HG03025 (cell line): ENCODE measurements around the gene CCNDBP1.
"Not testable (repeated sequence)": the region's sequence is repeated elsewhere in the genome, so short reads cannot be mapped to it uniquely, and the experiment has no call there.

Experiments
- ATAC-seq: cut with Tn5 transposase; IDR thresholded peaks from one replicate; pipeline ENCODE4 v1.9.1; 2021; ENCODE audit warnings: mild to moderate bottlenecking, moderate library complexity; ENCODE audit not compliant: unreplicated experiment, low FRiP score

The CCNDBP1 gene

DNA sequence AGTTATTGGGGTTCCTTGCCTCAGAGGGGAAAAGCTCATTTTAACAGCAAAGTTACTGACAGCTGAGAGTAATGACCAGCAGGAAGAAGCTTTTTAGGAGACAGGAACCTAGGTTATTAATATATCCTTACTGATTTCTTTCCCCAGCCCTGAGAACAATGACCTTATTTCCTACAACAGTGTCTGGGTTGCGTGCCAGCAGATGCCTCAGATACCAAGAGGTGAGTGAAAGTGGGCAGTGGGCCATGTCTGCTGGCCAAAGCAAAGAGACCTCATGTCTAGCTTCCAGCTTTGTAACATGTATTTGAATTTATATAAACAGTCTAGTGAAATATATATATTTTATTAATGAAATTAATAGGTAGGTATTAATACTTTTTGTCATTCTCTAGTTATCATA is 5.0 kb downstream of the CCNDBP1 start:
- no peak for ATAC-seq

GRCh38 chr15:43193710-43194109 is 8.5 kb downstream of the CCNDBP1 start:
- ATAC-seq, result no peak

GRCh38 chr15:43194795-43195194 is 9.6 kb downstream of the CCNDBP1 start:
- no peak for ATAC-seq

DNA sequence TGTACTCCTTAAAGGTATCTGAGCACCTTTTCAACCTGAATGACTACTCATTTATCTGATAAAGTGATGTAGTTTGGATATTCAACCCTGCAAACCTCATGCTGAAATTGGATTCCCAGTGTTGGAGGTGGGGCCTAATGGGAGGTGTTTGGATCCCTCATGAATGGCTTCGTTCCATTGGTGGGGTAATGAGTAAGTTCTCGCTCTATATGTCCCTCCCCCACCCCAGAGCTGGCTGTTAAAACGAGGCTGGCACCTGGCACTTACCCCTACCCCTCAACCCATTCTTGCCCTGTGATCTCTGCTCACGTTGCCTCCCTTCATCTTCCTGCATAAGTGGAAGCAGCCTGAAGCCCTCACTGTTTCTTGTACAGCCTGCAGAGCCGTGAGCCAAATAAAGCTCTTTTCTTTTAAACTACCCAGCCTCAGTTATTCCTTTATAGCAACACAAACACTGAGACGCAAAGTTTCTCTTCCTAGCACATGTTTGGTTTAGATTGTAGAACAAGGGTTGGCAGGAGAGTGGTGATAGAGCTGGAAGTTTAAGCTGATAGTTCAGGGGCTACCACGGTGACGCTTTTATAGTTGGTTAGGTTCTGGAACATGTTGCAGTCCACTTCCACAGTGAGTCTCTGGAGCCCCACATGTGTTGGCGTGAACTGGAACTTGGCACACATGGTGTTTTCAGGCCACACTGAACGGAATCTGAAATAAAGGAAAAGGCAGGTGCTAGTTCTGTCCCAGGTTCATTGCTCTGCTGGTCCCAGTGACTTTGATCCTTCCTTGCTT is 11.8 kb downstream of the CCNDBP1 start:
- ATAC-seq, result no peak

- ATAC-seq, result not testable (repeated sequence)
Measured at GRCh38 chr15:43197773-43198172, 12.6 kb downstream of the CCNDBP1 start.

GRCh38 chr15:43198556-43198955 is 13.4 kb downstream of the CCNDBP1 start:
- ATAC-seq, result not testable (repeated sequence)

DNA sequence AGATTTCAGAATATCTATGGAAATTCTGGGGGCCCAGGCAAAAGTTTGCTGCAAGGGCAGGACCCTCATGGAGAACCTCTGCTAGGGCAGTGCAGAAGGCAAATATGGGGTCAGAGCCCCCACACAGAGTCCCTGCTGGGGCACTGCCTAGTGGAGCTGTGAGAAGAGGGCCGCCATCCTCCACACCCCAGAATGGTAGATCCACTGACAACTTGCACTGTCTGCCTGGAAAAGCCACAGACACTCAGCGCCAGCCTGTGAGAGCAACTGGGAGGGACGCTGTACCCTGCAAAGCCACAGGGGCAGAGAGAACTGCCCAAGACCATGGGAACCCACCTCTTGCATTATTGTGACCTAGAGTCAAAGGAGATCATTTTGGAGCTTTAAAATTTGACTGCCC is 13.8 kb downstream of the CCNDBP1 start:
- ATAC-seq, result no peak

- ATAC-seq, result no peak
Measured at GRCh38 chr15:43199945-43200488, 14.8 kb downstream of the CCNDBP1 start.

GRCh38 chr15:43204016-43204901 is 19.1 kb downstream of the CCNDBP1 start:
- ATAC-seq, result no peak

DNA sequence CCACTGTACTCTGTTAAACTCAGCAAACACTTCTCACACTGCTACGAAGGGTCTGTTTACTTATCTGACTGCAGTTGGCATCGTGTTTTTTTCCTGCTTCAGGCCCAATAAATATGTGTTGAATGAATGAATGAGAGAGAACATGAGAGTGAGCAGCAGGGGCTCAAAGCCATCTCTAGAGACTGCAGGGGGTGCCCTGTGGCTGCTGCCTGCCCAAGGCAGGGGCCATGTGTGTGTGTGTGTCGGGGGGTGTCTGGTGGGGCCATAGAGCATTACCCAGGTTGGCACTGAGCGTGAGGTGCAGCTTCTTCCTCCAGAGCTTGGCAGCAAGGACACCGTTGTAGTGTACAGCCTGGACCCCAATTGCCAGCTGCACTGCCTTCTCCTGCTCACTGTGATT is 20.9 kb downstream of the CCNDBP1 start:
- no peak for ATAC-seq

GRCh38 chr15:43207024-43207423 is 21.8 kb downstream of the CCNDBP1 start:
- ATAC-seq, result no peak

DNA sequence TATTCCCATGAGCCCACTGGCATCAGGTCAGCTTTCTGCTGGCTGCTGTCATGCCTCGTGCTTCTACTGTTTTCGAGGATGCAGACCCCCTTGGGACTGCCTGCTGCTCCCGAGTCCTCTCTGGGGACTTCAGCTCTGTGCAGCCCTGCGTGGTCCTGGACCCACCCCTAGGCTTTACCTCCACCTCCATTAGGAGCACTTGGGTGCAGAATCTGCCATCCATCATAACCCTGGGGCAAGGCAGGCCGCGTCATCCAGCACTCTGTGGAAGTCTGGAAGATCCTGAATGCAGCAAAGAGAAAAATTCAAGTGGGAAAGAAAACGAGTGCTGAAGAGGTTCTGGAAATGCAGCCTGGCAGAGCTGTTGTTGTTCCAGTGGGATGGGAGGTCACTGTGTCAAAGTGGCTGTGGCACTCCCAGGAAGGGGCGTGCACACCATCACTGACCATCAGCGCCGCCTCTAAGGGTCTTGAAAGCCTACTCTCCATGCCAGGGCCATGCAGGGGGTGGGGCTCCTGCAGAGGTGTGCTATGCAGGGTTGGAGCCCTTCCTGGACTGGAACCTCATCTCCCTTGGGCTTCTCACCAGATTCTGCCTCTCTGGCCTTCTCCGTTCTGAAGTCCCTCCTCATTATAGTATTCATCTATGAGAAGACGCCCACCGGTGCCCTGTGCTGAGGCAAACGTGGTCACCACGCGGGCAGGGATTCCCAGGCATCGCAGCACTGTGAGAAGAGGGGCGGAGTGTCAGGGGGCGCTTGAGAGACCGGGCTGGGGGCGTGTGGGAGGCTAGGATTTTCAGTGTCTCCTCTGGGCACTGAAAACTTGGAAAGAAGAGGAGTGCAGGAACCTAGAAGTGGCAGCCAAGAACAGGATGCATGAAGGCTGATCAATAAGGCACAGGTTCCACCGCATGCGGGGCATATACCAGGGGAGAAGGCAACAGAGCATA is 23.1 kb downstream of the CCNDBP1 start:
- no peak for ATAC-seq

GRCh38 chr15:43209059-43209824 is 24.0 kb downstream of the CCNDBP1 start:
- no peak for ATAC-seq

GRCh38 chr15:43210172-43210745 is 25.1 kb downstream of the CCNDBP1 start:
- no peak for ATAC-seq

DNA sequence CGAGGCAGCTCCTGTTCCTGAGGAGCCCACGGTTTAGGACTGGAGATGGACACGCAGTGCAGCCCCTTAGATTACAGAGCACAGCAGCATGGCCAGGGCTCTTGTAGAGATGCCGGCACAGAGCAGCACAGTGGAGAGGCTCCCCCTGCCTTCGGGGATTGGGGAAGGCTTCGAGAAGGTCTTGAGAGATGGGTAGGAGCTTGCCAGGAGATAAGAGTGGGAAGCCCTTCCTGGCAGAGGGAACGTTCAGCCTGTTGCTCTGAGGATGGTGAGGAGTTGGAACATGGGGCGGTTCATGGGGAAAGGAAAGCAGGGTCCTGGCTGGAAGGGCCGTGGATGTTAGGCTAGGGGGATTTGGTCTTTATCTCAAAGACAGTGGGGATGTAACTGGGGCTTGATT is 25.6 kb downstream of the CCNDBP1 start:
- no peak for ATAC-seq

DNA sequence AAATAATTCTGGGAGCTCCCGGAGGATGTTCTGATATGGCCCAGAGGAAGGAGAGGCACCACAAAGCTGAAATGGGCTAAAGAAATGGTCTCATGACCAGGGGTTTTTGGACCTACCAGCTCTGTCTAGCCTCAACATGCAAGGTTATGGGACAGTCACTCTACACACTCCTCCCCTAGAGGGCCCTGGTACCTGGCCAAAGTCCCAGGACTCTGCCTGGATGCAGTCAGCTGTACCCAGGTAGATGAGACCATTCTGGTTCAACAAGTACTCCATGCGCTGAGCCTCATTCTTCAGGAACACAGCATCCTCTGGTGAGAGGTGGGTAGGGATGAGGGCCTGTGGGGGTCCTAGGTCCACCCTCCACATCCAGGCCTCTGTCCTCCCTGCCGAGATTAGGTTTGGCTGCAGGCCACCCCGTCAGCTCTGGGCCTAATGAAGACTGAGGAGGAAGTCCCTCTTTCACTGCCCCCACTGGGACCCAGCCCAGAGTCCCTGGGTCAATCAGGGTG is 26.1 kb downstream of the CCNDBP1 start:
- no peak for ATAC-seq

- no peak for ATAC-seq
Measured at GRCh38 chr15:43212299-43212698, 27.1 kb downstream of the CCNDBP1 start.

GRCh38 chr15:43212951-43213350 is 27.7 kb downstream of the CCNDBP1 start:
- ATAC-seq, result no peak

- no peak for ATAC-seq
Measured at GRCh38 chr15:43213466-43213865, 28.3 kb downstream of the CCNDBP1 start.
